ENCODE results near the gene TFF2. TPM values are rescaled to one million over a fixed set of nuclear protein-coding genes. Genes with fewer than 3 reads are reported as not detected.

Gene TFF2
- total RNA-seq, 1 donor from 2014 or later = not detected

DNA sequence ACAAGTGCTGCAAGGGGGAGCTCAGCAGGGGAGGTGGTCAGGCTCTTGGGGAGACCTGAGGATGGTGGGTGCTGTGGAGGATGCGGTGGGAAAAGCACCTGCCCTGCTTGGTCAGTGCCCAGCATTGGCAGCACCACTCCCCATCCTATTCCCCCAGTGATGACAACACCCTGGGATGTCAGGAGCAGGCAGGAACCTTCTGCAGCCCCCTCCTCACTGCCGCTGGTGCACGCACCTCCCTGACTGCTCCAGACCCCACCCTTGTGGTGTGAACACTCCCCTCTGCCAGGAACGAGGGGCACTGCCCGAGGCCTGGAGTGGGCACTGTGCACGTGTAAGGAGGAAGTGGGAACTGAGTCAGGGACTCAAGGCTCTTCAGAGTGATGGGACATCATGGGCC, 32.5 kb upstream of the TFF2 start:
- Histone ChIP-seq H3K36me3 (no peaks in the 10 kb centered on the region), H3K4me3 (no peak overlapping the region), H3K4me1 (no peaks in the 10 kb centered on the region), H3K27me3 (ENCODE audit: low read depth) (no peaks in the 10 kb centered on the region), H3K27ac (no peak overlapping the region), H3K9me3 (no peaks in the 10 kb centered on the region)
- no peak for DNase-seq
- intact Hi-C loops (cut with DNase I) = no loop called here
- no peak for ATAC-seq
- TF ChIP-seq, protein P1, sequence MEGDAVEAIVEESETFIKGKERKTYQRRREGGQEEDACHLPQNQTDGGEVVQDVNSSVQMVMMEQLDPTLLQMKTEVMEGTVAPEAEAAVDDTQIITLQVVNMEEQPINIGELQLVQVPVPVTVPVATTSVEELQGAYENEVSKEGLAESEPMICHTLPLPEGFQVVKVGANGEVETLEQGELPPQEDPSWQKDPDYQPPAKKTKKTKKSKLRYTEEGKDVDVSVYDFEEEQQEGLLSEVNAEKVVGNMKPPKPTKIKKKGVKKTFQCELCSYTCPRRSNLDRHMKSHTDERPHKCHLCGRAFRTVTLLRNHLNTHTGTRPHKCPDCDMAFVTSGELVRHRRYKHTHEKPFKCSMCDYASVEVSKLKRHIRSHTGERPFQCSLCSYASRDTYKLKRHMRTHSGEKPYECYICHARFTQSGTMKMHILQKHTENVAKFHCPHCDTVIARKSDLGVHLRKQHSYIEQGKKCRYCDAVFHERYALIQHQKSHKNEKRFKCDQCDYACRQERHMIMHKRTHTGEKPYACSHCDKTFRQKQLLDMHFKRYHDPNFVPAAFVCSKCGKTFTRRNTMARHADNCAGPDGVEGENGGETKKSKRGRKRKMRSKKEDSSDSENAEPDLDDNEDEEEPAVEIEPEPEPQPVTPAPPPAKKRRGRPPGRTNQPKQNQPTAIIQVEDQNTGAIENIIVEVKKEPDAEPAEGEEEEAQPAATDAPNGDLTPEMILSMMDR (IDR thresholded peaks at IDR 0.05) = no peak

DNA sequence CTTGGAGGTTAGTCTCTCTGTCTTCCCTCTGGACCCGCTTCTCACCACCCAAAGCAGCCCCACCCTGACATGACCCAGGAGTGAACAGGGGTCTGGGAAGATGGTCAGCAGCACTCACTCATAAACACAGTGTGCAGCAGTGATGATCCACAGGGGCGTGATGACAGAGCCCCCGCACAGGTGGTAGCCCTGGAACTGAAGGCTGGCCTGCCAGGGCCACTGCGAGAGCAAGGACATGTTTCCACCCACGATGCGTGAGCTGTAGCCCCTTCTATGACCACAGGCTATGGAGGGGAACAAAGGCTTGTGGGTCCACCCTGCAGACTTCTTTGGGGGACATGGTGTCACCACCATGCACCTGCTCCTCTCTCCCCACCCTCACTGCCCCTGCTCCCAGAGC, 32.1 kb upstream of the TFF2 start:
- Histone ChIP-seq H3K36me3 (no peaks in the 10 kb centered on the region), H3K4me1 (no peaks in the 10 kb centered on the region), H3K27ac (no peak overlapping the region), H3K9me3 (no peaks in the 10 kb centered on the region), H3K27me3 (ENCODE audit: low read depth) (no peaks in the 10 kb centered on the region), H3K4me3 (no peak overlapping the region)
- ATAC-seq (no peak), DNase-seq (no peak)
- TF ChIP-seq, protein P1 (IDR thresholded peaks at IDR 0.05) = no peak
- intact Hi-C loops (cut with DNase I) = no loop called here

DNA sequence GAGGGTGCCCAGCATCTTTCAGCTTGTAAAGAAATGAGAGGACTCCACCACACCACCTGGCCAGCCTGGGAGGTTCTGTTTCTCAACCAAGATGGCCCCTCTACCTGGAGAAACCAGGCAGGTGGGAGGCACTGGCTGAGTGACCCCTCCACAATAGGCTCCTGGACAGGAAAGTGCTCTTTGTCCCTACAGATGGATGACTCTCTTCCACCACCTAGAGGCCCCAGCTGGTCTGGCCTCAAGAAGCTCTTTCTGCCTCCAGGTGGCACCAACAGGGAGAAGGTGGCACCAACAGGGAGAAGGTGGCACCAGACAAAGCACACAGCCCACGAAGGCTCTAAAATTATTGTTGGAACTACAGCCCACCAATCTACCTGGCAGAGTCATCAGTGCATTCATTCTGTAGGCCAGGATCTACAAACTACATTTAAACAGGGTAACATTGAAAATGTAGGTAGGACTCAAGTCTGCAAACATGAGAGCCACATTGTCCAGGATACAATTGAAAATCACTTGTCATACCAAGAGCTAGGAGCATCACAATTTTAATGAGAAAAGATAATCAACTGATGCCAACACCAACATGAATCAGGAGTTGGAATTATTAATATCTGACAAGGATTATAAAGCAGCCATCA, 30.7 kb upstream of the TFF2 start:
- TF ChIP-seq, protein P1 (IDR thresholded peaks at IDR 0.05) = peak; percentile 70
- ATAC-seq = peak; percentile 79 to 86
- H3K27ac ChIP-seq = no peak overlapping the region
- H3K4me3 ChIP-seq = no peak overlapping the region
- no peaks in the 10 kb centered on the region for H3K36me3 ChIP-seq
- no peaks in the 10 kb centered on the region for H3K9me3 ChIP-seq
- no peaks in the 10 kb centered on the region for H3K27me3 ChIP-seq (ENCODE audit: low read depth)
- DNase-seq = peak; percentile 58
- intact Hi-C loops (cut with DNase I) = no loop called here
- H3K4me1 ChIP-seq = no peaks in the 10 kb centered on the region

DNA sequence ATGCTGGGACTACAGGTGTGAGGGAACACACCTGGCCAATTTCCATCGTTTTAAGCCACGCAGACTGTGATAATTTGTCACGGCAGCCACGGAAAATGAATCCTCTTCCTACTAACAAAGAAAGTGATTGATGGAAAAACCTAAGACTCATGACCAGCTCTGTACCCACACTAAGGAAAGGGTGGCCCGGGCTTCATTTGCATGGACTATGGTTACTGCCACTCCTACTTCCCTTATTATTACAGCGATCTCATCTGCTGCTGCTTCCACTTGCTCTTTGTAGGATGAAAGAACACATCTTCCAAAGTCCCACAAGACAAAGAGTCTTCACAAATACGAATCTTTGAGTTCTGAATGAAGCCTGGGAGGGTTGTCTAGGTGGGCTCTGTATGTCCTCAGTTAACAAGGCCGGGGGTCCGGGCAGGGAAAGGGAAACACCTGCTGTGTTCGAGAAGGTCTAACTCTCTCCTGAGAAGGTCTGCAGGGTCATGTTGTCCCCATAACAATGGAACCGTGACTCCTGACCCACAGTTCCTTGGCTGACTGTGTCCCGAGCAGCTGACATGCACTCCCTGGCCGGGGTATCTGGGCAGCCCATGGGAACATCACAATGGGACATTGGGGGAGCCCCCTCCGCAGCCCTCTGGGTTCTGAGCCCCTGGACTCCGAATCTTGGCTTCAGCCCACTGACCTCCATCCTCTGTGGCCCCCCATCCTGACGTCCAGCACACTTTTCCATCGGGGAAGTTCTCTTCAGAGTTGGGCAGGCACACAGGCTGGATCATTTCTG, 28.8 kb upstream of the TFF2 start:
- Histone ChIP-seq H3K27me3 (ENCODE audit: low read depth) (no peaks in the 10 kb centered on the region), H3K36me3 (no peaks in the 10 kb centered on the region), H3K9me3 (no peaks in the 10 kb centered on the region), H3K27ac (no peak overlapping the region), H3K4me3 (no peak overlapping the region), H3K4me1 (no peaks in the 10 kb centered on the region)
- TF ChIP-seq, protein P1 (IDR thresholded peaks at IDR 0.05) = no peak
- ATAC-seq (no peak), DNase-seq (no peak)
- intact Hi-C loops (cut with DNase I) = no loop called here

DNA sequence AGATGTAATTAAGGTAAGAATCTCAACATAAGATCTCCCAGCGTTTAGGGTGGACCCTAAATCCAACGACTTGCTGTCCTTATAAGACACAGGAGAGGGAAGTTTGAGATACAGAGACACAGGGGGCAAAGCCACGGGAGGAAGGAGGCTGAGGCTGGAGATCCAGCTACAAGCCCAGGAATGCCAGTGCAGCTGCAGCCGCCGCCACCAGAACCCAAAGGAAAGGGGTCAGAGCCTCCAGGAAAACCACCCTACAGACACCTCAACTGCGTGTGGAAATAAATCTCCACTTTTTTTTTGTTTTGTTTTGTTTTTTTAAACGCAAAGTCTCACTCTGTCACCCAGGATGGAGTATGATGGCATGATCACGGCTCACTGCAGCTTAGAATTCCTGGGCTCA, 27.6 kb upstream of the TFF2 start:
- TF ChIP-seq, protein P1 (IDR thresholded peaks at IDR 0.05) = no peak
- no peak overlapping the region for H3K27ac ChIP-seq
- no peak overlapping the region for H3K4me3 ChIP-seq
- H3K36me3 ChIP-seq = no peaks in the 10 kb centered on the region
- H3K27me3 ChIP-seq (ENCODE audit: low read depth) = no peaks in the 10 kb centered on the region
- H3K9me3 ChIP-seq = no peaks in the 10 kb centered on the region
- DNase-seq (no peak), ATAC-seq (no peak)
- intact Hi-C loops (cut with DNase I) = no loop called here
- H3K4me1 ChIP-seq = no peaks in the 10 kb centered on the region

All from lower lobe of right lung (tissue), 2 donors.